Measurements from ENCODE around the gene LUZP2.

LUZP2 gene
- 0 to 0.12 (median 0) reads per million in 18 experiments for total RNA-seq

DNA sequence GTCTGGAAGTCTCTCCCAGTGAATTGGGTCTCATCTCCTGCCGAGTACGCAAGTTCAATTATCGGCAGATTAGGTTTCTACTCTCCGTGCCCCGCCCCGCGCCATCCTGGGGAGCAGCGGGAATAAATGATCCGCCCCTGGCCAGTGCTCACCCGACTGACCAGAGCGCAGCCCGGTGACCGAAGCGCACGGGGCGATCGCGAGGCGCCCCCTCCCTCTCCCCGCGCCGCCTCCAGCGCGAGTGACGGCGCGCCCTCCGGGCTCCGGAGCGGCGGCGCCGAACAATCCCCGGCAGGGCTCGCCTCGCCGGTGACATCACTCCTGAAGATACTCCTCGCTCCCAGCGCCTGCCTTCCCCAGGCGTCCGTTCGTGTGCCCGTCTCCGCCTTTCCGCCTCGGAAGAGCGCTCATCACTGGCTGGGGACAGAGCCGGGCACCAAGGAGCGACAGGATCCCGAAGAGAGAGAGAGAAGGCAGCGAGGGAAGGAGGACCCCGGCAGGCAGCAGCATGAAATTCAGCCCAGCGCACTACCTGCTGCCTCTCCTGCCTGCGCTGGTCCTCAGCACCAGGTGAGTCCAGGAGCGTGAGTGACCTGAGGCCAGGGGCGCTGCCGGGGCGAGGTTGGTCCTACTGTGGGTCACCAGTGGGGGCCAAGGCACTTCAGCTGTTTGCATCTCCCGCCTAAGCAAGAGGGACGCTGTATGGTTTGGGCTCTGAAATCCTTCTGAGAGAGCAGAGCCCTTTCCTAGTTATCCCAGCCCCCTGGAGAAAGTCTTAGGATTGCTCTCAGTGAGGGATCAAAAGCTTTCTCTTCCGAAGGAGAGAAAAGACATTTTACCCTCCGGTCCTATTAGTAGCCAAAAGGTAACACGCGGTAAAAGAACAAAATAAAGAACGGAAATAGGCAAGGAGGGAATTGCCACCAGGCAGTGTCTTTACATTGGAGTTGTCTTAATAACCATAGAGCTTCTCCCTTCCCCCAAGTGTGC is at the start of gene LUZP2:
Gene LUZP2 (plus strand): TSS at position 318 of the 990 bp plus-strand sequence.
- no peak for DNase-seq

DNA sequence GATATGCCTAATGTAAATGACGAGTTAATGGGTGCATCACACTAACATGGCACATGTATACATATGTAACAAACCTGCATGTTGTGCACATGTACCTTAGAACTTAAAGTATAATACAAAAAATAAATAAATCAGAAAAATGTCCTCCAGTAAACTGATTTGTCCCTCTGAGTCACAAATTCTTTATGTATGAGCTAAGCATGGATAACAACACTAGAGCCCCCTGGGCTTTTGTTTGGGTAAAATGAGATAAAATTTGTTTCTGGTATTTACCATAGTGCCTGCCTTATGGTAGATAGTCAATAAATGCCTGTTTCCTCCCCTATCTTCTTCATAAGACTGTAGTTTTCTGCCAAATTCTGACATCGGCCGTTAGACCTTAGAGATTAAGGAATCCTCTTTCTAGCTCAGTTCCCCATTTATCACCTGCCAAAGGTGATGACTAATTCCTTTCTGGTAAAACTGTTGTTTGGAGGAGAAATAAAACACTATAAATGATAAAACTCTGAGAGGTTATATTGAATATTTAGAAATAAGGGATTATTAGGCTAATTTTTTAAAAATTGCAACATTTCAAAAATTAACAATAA is 43.6 kb upstream of the LUZP2 start:
- no peak for DNase-seq

DNA sequence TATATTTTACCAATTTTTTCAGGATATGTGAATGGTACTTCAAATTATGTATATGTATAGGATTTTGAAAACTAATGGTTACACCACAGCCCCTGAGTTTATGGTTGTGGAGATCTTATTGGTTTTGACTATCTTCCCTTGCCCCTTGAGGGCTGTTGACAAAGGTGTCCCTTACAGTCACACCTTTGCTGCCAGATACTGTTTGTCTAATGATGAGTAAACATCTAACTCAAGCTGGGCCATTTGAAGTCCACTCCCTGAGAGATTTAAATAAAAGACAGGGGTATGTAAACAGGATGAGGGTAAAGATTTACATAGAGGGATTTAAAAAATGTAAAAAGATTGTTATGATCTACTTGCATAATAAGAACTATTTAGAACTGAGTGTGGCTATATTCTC is 38.9 kb upstream of the LUZP2 start:
- no peak for DNase-seq

DNA sequence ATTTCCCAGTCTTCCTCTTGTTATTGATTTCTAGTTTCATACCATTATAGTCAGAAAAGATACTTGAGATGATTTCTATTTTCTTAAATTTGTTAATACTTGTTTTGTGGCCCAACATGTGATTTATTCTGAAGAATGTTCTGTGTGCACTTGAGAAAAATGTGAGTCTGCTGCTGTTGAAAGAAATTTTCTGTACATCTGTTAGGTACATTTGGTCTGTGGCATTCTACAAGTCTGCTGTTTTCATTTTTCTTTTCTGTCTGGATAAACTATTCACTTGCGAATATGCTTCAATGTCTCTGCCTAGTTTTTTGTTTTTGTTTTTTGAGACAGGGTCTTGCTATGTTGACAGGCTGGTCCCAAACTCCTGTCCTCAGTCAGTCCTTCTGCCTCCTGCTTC is 26.4 kb upstream of the LUZP2 start:
- DNase-seq = no peak

DNA sequence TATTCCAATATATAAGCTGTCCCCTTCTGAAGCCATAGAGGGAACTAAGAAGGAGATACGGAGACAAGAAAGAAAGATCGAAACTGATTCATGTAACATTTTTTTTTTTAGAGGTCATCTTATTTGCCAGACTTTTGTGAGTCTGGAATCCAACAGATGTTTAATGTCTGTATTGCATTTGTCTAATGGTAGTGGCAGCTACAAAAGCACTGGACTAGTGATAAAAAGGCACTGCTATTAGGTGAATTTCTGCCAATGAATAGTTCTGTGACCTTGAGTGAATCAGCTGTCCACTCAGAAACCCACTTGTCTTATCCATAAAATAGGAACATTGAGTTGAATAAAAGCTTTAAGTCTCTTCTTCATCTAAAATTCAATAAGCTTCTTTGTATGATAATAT is 25.8 kb upstream of the LUZP2 start:
- DNase-seq = no peak

DNA sequence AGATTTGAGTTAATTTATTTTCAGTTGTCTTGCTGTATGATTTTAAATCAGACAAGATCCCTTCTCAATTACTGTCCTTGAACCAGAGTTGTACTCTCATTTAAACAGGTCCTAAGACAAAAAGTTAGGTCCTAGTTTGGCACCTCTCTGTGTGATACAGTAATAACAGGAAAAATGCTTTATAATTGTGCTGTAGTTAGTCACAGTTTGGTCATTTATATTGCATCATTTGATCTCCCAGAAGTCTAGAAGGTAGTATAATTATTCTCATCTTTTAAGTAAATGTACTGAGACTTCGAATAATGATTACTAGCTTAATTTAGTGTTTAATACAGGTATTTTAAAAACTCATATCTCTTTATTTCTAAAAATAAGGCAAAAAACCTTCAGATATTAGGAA is 18.1 kb upstream of the LUZP2 start:
- DNase-seq = no peak

DNA sequence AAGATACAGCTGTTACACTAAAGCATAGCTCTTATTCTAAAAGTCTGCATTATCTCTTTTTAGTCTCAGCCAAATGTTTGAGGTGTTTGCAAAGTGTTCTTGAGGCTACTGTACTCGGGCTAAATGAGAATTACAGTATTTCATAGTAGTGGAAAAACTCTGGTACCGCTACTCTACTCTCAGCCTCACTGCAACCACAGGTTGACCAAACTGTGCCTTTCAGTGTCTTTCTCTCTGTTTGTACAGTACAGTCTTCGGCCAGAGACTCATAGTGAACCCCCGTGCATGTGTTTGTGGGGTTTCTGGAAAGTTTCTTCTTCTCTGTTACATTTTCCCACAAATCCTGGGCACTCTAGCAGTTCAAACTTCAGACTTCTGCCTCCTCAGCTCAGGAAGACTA is 7.4 kb upstream of the LUZP2 start:
- no peak for DNase-seq

DNA sequence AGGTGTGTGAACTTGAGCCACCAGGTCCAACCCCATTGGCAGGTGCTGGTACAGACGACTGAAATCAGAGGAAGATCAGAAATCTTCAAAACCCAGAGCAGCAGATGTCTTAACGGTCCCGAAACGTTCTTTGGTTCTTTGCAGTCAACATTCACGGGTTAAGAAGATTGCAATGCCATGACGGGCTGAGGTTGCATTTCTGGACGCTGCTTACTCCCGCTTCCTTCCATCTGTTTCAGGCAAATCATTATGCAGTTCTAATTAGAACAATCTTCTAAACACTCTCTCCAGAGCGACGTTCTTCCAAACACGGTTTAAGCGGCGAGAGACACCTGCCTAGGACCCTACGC is 492 bp upstream of the LUZP2 start:
- DNase-seq = no peak

DNA sequence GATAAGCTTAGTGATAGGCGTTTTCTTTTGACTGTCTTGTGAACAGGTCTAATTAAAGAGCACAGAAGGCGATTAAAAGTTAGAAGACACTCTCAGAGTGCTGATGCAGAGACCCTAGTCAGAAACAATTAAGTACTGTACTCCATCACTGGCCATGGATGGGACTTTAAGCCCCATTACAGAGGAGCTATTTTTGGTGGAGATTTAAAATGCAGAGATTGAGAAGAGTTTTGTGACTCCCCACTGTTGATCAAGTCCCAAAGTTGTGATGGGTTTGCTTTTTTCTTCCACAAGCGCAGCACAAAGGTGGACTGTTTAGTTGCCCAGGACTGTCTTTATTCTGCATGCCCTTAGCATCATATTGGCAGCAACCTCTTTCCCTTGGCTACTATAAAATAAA is 978 bp downstream of the LUZP2 start:
- DNase-seq = no peak

DNA sequence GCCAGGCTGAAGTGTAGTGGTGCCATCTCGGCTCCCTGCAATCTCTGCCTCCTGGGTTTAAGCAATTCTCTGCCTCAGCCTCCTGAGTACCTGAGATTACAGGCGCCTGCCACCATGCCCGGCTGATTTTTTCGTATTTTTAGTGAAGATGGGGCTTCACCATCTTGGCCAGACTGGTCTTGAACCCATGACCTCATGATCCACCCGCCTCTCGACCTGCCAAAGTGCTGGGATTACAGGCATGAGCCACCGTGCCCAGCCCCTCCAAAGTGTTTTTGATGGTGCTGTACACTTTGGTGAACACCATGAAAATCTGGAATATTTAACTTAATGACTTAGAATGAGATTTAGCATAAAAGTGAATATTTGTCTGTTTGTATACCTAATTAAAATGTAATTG is 5.6 kb downstream of the LUZP2 start:
- DNase-seq = no peak

DNA sequence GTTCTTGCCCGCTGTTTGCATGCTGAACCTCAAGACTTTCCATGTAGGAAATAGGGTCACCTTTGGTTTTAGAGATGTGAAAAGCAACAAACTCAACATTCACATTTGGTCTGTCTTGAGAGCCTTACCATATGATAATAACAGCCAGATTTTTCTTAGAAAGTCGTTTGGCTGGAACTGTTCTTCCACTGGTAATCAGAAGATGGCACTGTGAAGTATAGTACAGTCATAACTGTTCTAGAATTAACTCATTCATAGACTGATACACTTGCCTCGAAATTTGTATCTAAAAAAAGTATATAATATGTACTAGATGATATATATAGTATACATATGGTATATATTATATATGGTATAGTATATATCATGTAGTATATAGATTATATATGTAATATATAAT is 12.3 kb downstream of the LUZP2 start:
- DNase-seq = no peak

DNA sequence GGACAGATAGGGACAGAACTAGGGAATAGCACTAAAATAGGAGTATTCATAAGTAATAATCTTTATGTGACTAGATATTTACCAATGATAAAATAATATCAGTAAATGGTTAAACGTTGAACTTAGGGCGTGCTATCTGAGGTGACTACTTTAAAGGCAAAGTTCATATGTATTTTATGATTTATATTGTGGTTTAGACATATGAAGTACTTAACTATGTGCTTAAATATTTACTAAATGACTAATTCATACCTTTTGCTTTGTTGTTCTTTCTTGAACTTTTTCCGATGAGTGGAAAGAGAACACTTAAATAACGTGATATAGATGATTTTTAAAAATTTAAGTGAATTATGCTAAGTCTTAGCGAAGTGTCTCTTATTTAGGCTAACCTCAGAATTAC is 14.7 kb downstream of the LUZP2 start:
- no peak for DNase-seq

DNA sequence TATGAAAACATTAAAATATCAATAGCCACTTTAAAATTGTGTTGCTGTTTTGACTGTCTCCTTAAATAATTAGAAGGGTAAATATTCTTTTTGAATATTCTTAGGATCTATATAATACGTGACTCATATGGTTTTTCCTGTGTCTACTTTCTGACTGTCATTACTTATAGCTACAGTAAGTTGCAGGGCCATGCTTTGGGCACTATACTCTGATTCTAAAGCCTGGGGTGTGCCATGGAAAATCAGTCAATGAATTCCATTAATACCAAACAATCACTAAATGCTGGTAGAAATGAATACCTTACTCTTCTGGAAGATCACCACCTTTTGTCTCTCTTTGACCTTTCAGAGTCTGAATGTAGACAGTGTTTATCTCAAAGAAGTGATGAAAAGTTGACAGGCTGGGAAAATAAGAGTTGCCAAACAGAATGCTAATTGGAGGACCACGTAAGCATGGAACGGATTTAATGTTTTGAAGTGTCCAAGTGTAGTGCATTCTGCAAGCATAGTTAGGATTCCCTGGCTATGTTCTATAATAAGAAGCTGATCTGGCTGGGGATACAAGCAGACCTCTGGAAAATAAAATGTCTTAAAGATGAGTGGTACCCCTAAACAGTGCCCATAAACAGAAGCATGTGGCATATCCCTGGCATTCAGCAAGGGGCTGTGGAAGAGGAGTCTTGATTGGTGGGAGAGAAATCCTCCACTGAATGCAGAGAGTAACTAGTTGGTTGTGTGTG is 16.8 kb downstream of the LUZP2 start:
- no peak for DNase-seq

DNA sequence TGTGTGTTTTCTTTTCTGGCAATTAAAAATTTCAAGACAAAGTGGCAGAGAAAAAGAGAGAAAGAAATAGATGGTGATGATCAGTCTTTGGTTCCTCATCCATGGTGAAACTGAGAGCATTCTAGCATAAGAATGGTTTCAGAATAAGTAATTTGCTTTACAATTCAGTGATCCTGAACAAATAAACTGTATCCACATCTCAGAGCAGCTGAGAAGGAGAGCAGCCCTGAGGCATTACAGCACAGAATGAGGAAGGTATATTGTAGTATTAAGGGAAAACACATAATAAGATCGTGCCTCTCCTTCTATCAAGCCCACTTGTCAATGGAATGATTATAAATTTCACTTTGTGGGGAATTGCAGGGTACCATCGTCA is 17.4 kb downstream of the LUZP2 start:
- no peak for DNase-seq

DNA sequence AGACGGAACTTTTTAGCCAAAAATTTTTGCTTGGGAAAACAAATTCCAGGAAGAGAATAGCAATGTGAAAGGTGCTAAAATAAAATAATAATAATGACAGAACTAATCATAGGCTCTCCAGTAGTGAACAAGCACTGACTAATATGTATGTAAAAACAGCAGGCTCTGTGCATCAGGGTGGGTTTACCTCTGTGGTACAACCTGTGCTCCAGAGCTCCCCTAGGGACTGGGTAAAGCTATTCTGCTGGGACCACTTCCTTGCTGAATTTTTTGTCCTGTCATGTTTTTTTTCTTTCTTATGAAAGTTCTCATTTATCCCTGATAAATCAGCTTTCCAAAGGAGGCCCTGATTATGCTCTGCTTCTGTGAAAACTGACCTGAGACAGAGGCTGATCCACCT is 18.8 kb downstream of the LUZP2 start:
- DNase-seq = no peak

DNA sequence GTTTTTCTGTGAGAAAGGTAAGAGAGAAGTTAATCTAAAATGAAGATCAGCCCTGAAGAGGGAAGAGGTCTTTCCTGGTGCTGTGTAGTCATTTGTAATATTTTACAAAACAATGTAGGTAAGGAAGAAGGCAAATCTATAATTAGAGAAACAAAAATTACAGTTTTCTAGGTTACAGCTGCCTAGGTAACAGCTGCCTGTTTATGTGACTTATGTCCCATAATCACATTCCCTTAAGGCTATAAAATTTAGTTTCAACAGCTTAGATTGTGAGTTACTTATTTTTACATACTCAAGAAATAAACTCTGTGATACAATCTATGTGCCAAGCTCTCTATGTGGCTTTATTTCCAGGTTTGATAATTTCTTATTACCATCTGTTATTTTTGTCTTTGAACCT is 19.8 kb downstream of the LUZP2 start:
- no peak for DNase-seq

DNA sequence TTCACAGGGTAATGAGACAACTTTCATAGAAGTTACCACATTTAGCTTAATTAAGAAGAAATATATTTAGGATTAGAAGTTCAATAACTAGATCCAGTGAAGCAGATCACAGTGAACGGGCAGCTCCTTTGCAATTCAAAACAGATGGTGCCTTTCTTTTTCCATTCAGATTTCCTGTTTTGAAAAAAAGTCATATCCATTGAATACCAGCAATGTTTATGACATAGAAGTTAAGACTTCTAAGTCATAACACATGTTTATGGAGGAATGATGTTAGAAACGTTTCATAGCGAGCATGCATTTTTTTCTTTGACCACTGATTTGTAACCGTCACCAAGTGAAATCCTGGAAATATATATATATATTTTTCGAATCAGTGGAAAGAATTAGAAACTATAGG is 24.7 kb downstream of the LUZP2 start:
- DNase-seq = no peak

DNA sequence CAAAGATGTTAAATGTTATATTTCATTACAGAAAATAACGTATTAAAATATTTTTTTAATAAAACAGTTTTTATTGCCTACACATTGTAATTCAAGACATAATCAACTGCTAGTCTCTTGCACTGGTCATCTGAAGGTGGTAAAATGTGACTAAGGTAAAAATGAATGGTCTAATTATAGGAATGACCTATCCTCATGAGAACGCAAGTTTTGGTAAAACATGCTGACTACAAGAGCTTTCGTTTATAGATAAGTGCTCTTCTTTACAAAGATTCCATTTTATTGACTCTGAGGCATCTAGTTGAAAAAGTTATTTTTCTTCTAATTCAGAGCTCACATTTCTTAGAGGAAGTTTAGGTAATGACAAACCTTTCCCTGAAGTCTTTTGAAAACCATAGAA is 27.3 kb downstream of the LUZP2 start:
- DNase-seq = no peak

DNA sequence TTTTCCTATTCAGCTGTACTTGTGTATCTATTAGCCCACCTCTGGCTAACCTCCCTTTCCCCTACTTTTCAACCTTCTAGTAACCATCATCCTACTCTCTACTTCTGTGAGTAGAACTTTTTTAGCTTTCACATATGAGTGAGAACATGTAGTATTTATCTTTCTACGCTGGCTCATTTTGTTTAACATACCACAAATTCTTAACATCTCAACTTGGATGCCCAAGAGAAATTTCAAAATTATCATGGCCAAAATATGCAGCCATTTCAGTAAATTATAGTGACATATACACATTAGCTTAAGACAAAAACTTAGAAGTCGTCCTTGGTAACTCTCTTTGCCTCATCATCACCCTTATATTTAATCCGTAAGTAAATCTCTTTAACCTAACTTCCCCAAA is 34.7 kb downstream of the LUZP2 start:
- no peak for DNase-seq

DNA sequence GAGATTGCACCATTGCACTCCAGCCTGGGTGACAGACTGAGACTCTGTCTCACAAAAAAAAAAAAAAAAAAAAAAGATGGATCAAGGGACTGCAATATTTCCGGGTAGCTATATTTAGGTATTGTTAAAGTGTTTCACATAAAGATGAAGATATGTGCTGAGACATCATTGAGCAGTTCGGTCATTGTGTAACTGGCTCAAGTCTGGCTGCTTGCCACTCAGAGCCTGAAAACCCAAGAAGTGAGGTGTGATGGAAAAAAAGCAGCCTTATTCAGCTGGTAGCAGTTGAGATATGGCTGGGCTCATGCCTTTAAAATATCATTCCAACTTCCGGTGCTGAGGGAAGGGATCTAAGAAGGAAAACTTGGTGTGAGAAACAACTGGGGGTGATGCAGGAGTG is 46.9 kb downstream of the LUZP2 start:
- no peak for DNase-seq

DNA sequence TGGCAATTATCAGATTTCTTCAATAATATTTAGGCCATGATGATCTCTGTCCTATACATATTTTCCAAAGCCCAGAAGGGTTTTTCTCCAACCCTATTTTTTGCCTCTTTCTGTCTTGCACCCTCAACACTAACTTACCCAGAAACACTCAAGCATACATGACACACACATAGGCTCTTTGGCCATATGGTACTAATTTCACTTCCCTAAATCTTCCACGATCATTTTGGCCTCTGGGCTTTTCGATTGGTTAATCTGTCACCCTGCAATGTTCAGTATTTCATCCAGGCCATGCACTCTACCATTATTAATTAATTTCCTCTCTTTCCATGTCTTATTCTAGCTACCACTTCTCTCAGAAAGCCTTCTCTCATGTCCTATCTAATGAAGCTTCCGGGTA is 59.8 kb downstream of the LUZP2 start:
- no peak for DNase-seq

DNA sequence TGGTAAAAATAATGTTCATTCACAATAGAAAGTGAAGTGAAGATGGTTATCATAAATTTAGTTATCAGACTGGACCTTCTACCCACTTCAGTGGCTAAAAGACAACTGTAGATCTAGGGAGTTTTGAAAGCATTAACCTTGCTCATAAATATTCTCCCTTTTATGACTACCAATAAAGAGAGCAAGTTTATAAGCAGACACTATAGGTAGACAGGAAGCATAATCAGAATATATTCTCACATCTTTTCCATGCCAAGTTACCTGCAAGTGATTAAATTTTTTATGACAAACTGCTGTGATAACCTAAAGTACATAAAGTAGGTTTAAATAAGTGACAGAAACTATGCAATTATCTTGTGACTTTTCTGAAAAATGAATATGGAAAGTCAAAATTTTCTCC is 62.5 kb downstream of the LUZP2 start:
- DNase-seq = no peak

DNA sequence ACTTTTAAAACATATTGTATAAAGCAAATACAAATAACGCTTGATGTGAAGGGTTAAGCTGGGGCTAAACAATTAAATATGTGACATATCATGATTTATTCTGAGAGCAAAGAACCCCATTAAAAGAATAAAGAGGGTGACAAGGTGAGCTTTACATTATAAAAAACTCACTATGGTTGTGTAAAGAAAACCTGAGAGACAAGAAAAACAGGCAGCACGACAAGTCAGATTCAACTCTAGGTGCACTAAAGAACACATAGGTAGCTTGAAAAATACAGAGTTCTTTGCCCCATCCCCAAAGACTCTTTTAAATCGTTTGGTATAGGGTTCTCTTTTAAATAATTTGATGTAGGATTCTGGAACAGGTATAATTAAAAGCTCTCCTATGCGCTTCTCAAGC is 63.5 kb downstream of the LUZP2 start:
- DNase-seq = no peak

DNA sequence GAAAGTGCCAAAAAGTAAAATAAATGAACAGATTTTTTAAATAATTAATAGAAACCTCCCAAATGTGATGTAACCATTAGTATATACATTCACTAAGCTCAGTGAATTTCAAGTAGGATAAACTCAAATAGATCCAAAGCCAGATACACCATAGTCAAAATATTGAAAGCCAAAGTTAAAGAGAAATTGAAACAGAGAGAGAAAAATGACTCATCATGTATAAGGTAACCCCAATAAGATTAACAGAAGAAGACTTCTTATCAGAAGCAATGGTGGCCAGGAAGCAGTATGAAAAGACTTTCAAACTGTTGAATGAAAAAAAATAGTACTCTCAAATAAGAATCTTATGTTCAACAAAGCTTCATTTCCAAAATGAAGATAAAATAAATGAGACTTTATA is 70.5 kb downstream of the LUZP2 start:
- no peak for DNase-seq

All from inflammatory macrophage (primary cell).